NCI-H1436 (cell line): Measurements from ENCODE around the gene LBH.

Source experiments
- DNase-seq: peaks from one replicate; lab custom pipeline; 2025; lab: John Stamatoyannopoulos, UW

Gene LBH

DNA sequence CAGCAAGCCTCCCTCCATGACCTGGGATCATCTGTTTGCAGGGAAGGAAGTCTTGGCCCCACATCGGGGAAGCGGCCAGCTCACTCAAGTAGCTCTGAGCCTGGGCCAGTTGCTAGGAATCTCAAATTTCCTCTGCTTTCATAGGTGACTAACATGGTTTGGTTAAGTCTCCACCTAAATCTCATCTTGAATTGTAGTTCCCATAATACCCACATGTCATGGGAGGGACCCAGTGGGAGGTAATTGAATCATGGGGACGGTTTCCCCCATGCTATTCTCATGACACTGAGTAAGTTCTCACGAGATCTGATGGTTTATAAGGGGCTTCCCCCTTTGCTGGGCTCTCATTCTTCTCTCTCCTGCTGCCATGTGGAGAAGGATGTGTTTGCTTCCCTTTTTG, 75.2 kb downstream of the LBH start:
- no peak for DNase-seq

DNA sequence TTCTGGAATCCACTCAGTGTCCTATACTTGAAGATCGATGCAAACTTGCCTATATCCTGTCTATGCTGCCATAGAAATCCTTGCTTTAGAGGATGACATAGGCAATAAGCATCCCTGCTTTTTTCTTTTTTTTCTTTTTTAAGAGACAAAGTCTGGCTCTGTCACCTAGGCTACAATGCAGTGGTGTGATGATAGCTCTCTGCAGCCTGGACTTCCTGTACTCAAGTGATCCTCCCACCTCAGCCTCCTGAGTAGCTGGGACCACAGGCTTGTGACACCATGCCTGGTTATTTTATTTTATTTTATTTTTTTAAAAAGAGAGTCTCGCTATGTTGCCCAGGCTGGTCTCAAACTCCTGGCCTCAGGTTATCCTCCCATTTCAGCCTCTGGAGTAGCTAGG, 76.9 kb downstream of the LBH start:
- DNase-seq: no peak
